GM18951 (cell line): Measurements from ENCODE around the gene NPEPL1.

Experiments used
- POLR2A ChIP-seq: IDR thresholded peaks from 4 replicates; pipeline ENCODE4 v1.6.1; 2011; ENCODE audit warnings: mild to moderate bottlenecking; ENCODE audit not compliant: insufficient read length, insufficient read depth; ENCODE audit errors: extremely low read depth
- in situ Hi-C: fragments of 300-500 bp; cut with MboI; formaldehyde crosslinking; loops from one replicate; pipeline ENCODE4 v1.12.0; 2022; ENCODE audit warnings: low sequenced_read_pairs, mixed read lengths, inconsistent platforms; ENCODE audit not compliant: unreplicated experiment

NPEPL1 gene

GRCh38 chr20:58650776-58651558, 41.6 kb upstream of the NPEPL1 start, which contains the start of gene STX16:
Gene STX16 (plus strand): TSS chr20:58651283. CDS start chr20:58652007, 724 bp downstream.
- TF ChIP-seq POLR2A: peak; percentile 78
- in situ Hi-C loops: no loop called here

GRCh38 chr20:58651559-58651945, 41.0 kb upstream of the NPEPL1 start:
- in situ Hi-C loops: no loop called here
- TF ChIP-seq POLR2A: no peak

- in situ Hi-C loops: no loop called here
- peak; percentile 64 for TF ChIP-seq POLR2A
These were observed 40.5 kb upstream of the NPEPL1 start for GRCh38 chr20:58651946-58652605.

GRCh38 chr20:58652606-58653294, 39.9 kb upstream of the NPEPL1 start:
- in situ Hi-C loops: no loop called here
- TF ChIP-seq POLR2A: no peak

GRCh38 chr20:58654337-58654736, 38.3 kb upstream of the NPEPL1 start:
- no peak for TF ChIP-seq POLR2A
- in situ Hi-C loops: no loop called here

GRCh38 chr20:58655328-58656107, 37.1 kb upstream of the NPEPL1 start:
- TF ChIP-seq POLR2A: no peak
- in situ Hi-C loops: no loop called here

- TF ChIP-seq POLR2A: no peak
- in situ Hi-C loops: no loop called here
These were observed 35.8 kb upstream of the NPEPL1 start for GRCh38 chr20:58656831-58657230.

- in situ Hi-C loops: no loop called here
- no peak for TF ChIP-seq POLR2A
These were observed 35.3 kb upstream of the NPEPL1 start for GRCh38 chr20:58657262-58657661.

GRCh38 chr20:58657986-58658385, 34.6 kb upstream of the NPEPL1 start:
- no peak for TF ChIP-seq POLR2A
- in situ Hi-C loops: no loop called here

- in situ Hi-C loops: no loop called here
- no peak for TF ChIP-seq POLR2A
These were observed 33.8 kb upstream of the NPEPL1 start for GRCh38 chr20:58658760-58659159.

- in situ Hi-C loops: no loop called here
- TF ChIP-seq POLR2A: no peak
These were observed 32.8 kb upstream of the NPEPL1 start for GRCh38 chr20:58659841-58660240.

- in situ Hi-C loops: no loop called here
- TF ChIP-seq POLR2A: no peak
These were observed 31.6 kb upstream of the NPEPL1 start for GRCh38 chr20:58660855-58661597.
